Loucy (cell line): ENCODE results near the gene PSPN.

ENCODE experiments used
- H2AFZ ChIP-seq: fragments of 200-600 bp; sonication (generic); 2 replicates; pipeline ENCODE4 v1.6.0; 2016; ENCODE audit warnings: antibody characterized with exemption, mild to moderate bottlenecking, low read length, moderate library complexity
- H3F3A ChIP-seq: fragments of 200-600 bp; 2 replicates; pipeline ENCODE4 v1.6.0; 2016; ENCODE audit warnings: antibody characterized with exemption, low read depth, mild to moderate bottlenecking
- H3K27me3 ChIP-seq: fragments of 200-600 bp; sonication (generic); 2 replicates; pipeline ENCODE4 v1.6.1; 2014; ENCODE audit warnings: low read length, mild to moderate bottlenecking; ENCODE audit not compliant: insufficient read depth, poor library complexity, severe bottlenecking
- H3K36me3 ChIP-seq: fragments of 200-600 bp; sonication (generic); 2 replicates; pipeline ENCODE4 v1.6.1; 2016; ENCODE audit warnings: low read length; ENCODE audit not compliant: insufficient read depth
- H3K4me1 ChIP-seq: fragments of 200-600 bp; sonication (generic); 2 replicates; pipeline ENCODE4 v1.5.1; 2014; ENCODE audit warnings: low read length, mild to moderate bottlenecking; ENCODE audit not compliant: insufficient read depth, poor library complexity, severe bottlenecking
- H3K4me2 ChIP-seq: fragments of 200-600 bp; sonication (generic); 2 replicates; pipeline ENCODE4 v1.6.0; 2014; ENCODE audit warnings: antibody characterized with exemption, low read length, low read depth, mild to moderate bottlenecking; ENCODE audit not compliant: poor library complexity, severe bottlenecking
- H3K4me3 ChIP-seq: fragments of 200-600 bp; sonication (generic); 2 replicates; pipeline ENCODE4 v1.5.1; 2014; ENCODE audit warnings: low read length, mild to moderate bottlenecking, mixed read lengths; ENCODE audit not compliant: poor library complexity, severe bottlenecking
- H3K79me2 ChIP-seq: fragments of 200-600 bp; sonication (generic); 2 replicates; pipeline ENCODE4 v1.6.1; 2014; ENCODE audit warnings: low read length; ENCODE audit not compliant: insufficient read depth
- H3K9ac ChIP-seq: fragments of 200-600 bp; sonication (generic); 2 replicates; pipeline ENCODE4 v1.6.0; 2014; ENCODE audit warnings: mild to moderate bottlenecking, low read depth, low read length, moderate library complexity; ENCODE audit not compliant: poor library complexity, severe bottlenecking
- H3K9me2 ChIP-seq: fragments of 200-600 bp; sonication (generic); replicated peaks from 2 replicates; pipeline ENCODE4 v1.6.1; 2016; ENCODE audit warnings: low read depth, low read length, mixed read lengths
- H3K9me3 ChIP-seq: fragments of 200-600 bp; sonication (generic); 2 replicates; pipeline ENCODE4 v1.6.1; 2014; ENCODE audit warnings: mild to moderate bottlenecking, antibody characterized with exemption, low read length, low read depth; ENCODE audit not compliant: insufficient read depth
- H4K20me1 ChIP-seq: fragments of 200-600 bp; sonication (generic); 2 replicates; pipeline ENCODE4 v1.6.0; 2014; ENCODE audit warnings: antibody characterized with exemption, low read length, mild to moderate bottlenecking; ENCODE audit not compliant: insufficient read depth, poor library complexity, severe bottlenecking
- EZH2phosphoT487 ChIP-seq: fragments of 200-600 bp; IDR thresholded peaks from 2 replicates; pipeline ENCODE4 v1.6.1; 2018; ENCODE audit warnings: antibody characterized with exemption, mild to moderate bottlenecking, moderate library complexity, borderline replicate concordance
- TF ChIP-seq, protein P1 (sequence below): fragments of 200-600 bp; sonication (generic); conservative IDR thresholded peaks from 2 replicates; pipeline ENCODE4 v1.5.1; 2014; ENCODE audit warnings: mild to moderate bottlenecking, antibody characterized with exemption, low read length

Gene PSPN

DNA sequence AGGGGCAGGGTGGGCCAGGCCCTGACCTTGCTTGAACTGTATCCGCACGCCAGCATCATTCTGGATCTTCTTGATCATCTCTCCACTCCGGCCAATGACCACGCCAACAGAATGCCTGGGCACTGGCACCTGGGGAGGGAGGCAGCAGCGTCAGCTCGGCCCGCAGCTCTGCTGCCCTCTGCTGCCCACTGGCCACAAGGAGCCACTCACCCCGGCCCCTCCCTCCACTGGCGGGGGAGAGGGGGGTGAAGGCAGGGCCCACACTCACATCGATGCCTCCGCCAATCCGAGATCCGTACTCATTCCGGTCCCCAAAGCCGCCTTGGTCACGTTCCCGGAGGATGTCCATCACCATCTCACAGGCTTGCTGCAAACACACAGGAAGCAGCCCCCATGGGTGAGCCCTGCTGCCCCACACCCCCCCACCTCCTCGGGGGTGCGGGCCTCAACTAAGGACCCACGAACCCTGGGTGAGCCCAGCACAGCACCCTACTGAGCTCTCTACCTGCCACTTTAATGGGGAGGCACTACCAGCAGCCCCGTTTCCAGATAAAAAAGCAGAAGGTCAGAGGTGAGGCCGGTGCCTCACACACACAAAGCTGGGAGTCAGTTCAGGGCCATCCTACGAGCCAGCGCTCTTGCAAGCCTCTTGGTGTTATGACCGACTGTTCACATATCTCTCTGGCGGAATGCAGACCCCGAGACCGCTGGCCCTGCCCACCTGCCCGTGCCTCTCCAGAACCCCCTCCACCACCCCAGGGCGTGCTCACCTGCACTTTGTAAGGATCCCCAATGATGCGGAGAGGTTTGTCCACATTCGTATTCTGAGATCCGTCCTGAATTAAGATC lies 42.2 kb upstream of the PSPN start:
- no peaks in the 10 kb centered on the region for H3K9me2 ChIP-seq
- peaks cover 82% of the 10 kb centered on the region for H3K36me3 ChIP-seq
- no peak for TF ChIP-seq EZH2phosphoT487
- TF ChIP-seq, protein P1, sequence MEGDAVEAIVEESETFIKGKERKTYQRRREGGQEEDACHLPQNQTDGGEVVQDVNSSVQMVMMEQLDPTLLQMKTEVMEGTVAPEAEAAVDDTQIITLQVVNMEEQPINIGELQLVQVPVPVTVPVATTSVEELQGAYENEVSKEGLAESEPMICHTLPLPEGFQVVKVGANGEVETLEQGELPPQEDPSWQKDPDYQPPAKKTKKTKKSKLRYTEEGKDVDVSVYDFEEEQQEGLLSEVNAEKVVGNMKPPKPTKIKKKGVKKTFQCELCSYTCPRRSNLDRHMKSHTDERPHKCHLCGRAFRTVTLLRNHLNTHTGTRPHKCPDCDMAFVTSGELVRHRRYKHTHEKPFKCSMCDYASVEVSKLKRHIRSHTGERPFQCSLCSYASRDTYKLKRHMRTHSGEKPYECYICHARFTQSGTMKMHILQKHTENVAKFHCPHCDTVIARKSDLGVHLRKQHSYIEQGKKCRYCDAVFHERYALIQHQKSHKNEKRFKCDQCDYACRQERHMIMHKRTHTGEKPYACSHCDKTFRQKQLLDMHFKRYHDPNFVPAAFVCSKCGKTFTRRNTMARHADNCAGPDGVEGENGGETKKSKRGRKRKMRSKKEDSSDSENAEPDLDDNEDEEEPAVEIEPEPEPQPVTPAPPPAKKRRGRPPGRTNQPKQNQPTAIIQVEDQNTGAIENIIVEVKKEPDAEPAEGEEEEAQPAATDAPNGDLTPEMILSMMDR = peak; percentile 34; the same call in 1 of the 2 replicates
- peaks cover 12% of the 10 kb centered on the region for H3K4me1 ChIP-seq
- H3K4me3 ChIP-seq = no peak overlapping the region
- no peaks in the 10 kb centered on the region for H3F3A ChIP-seq
- H2AFZ ChIP-seq = no peak overlapping the region
- peaks cover 80% of the 10 kb centered on the region for H4K20me1 ChIP-seq
- H3K9ac ChIP-seq = no peak overlapping the region
- no peaks in the 10 kb centered on the region for H3K27me3 ChIP-seq
- H3K9me3 ChIP-seq = no peaks in the 10 kb centered on the region
- no peak overlapping the region for H3K4me2 ChIP-seq
- peaks cover 57% of the 10 kb centered on the region for H3K79me2 ChIP-seq

DNA sequence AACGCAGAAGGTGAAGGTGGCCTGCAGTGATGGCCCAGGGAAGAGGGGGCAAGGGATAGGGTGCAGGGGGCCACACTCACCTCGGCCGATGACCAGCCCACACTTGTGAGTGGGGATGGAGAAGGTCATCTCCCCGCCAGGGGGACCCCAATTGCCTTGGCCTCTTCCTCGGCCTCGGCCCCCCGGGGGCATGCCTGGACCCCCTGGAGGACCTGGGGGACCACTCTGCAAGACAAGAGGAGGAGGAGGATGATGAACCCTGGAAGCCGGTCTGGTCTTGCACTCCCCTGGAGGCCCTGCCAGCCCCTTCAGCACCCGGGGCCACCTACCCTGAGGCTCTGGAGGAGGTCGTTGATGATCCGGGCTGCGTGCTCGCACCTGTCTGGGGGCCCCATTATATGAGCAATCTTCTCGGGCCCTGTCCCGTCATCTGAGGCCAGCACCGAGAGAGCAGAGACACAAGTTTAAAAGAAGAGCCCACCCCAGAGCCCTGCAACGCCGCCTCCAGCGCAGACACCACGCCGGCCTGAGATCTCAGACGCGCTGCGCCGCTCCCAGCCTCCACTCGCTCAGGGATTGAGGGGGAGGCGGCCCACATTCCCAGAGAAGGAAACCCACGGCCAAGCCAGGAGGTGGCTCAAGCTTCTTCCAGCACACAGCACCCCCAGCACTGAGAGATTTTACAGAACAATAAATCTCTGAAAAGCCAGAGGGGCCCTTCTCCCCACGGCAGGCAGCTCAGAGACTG lies 41.1 kb upstream of the PSPN start:
- Histone ChIP-seq H3K79me2 (peaks cover 46% of the 10 kb centered on the region), H3K27me3 (no peaks in the 10 kb centered on the region), H3K4me3 (no peak overlapping the region), H3K9ac (no peak overlapping the region), H3K9me3 (no peaks in the 10 kb centered on the region), H2AFZ (no peak overlapping the region), H3K4me1 (peaks cover 3% of the 10 kb centered on the region), H3K4me2 (no peak overlapping the region), H4K20me1 (peaks cover 74% of the 10 kb centered on the region), H3K36me3 (peaks cover 86% of the 10 kb centered on the region), H3K9me2 (no peaks in the 10 kb centered on the region), H3F3A (no peaks in the 10 kb centered on the region)
- TF ChIP-seq, protein P1 = no peak
- no peak for TF ChIP-seq EZH2phosphoT487

DNA sequence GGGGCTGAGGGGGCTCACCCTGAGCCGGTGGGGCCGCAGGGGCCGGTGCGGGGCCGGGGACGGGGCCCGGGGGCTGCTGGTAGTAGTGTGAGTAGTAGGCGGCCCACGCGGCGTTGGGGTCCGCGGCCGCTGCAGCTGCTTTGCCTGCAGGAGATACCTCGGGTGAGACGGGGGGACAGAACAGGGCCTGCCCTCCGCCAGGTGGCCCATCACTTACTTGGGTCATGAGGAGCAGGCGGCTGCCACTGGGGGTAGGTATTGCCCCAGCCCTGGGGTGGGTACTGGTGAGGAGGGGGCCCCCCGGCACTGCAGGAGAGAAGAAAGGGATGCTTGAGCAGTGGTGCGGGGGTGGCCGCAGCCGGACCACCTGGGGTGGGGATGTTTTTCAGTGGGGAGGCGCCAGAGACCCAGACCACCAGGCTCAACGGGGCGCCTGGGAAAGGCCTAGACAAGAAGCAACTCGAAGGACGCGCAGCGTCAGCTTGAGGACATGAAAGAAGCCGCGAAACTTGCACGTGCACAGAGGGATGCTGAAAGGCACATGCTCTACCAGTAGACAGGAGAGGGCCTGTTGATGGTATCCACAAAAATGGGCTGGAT lies 40.0 kb upstream of the PSPN start:
- Histone ChIP-seq H3K9me3 (no peaks in the 10 kb centered on the region), H3K36me3 (peaks cover 77% of the 10 kb centered on the region), H3K9ac (no peak overlapping the region), H4K20me1 (peaks cover 63% of the 10 kb centered on the region), H3K4me2 (no peak overlapping the region), H3K79me2 (peaks cover 35% of the 10 kb centered on the region), H3F3A (no peaks in the 10 kb centered on the region), H3K9me2 (no peaks in the 10 kb centered on the region), H2AFZ (no peak overlapping the region), H3K4me1 (no peaks in the 10 kb centered on the region), H3K4me3 (no peak overlapping the region), H3K27me3 (no peaks in the 10 kb centered on the region)
- TF ChIP-seq, protein P1 = no peak
- no peak for TF ChIP-seq EZH2phosphoT487
